ENCODE data around the gene TMEM89.
A peak's percentile ranks its signal among the peaks of the same experiment; 100 is the strongest.

TMEM89 gene

GRCh38 chr3:48639944-48640606, 18.5 kb upstream of the TMEM89 start:
- H3K4me1 ChIP-seq (ENCODE audit: control insufficient read depth in 1 of 2, insufficient read depth in 1 of 2, low read depth in 1 of 2, low read length in 1 of 2), result peaks cover 12 to 14% of the 10 kb centered on the region in 2 experiments
- no peak overlapping the region for H3K4me3 ChIP-seq (ENCODE audit: low read depth in 1 of 2, low read length in 1 of 2)
- no peaks in the 10 kb centered on the region for H3K27me3 ChIP-seq
- H3K9me3 ChIP-seq, result no peaks in the 10 kb centered on the region
- no peak overlapping the region for H3K27ac ChIP-seq
- no peak for TF ChIP-seq CTCF (IDR thresholded peaks at IDR 0.05)
- H3K36me3 ChIP-seq, result no peaks in the 10 kb centered on the region

GRCh38 chr3:48637305-48637704, 15.7 kb upstream of the TMEM89 start:
- no peak for TF ChIP-seq CTCF (IDR thresholded peaks at IDR 0.05)
- Histone ChIP-seq H3K4me1 (ENCODE audit: control insufficient read depth in 1 of 2, insufficient read depth in 1 of 2, low read depth in 1 of 2, low read length in 1 of 2) (peaks cover 33 to 36% of the 10 kb centered on the region in 2 experiments), H3K9me3 (no peaks in the 10 kb centered on the region), H3K27ac (no peak overlapping the region), H3K36me3 (peaks cover 13% of the 10 kb centered on the region), H3K4me3 (ENCODE audit: low read depth in 1 of 2, low read length in 1 of 2) (no peak overlapping the region), H3K27me3 (no peaks in the 10 kb centered on the region)

- Histone ChIP-seq H3K27me3 (no peaks in the 10 kb centered on the region), H3K4me1 (ENCODE audit: control insufficient read depth in 1 of 2, insufficient read depth in 1 of 2, low read depth in 1 of 2, low read length in 1 of 2) (peaks cover 33 to 36% of the 10 kb centered on the region in 2 experiments), H3K36me3 (peaks cover 24% of the 10 kb centered on the region), H3K9me3 (no peaks in the 10 kb centered on the region), H3K4me3 (ENCODE audit: low read depth in 1 of 2, low read length in 1 of 2) (peak overlapping the region; percentile 87 to 89), H3K27ac (peak overlapping the region; percentile 67)
- no peak for TF ChIP-seq CTCF (IDR thresholded peaks at IDR 0.05)
Observed at GRCh38 chr3:48636149-48636655, 14.6 kb upstream of the TMEM89 start.

- Histone ChIP-seq H3K9me3 (no peaks in the 10 kb centered on the region), H3K36me3 (peaks cover 32% of the 10 kb centered on the region), H3K27ac (peak within 1 kb of the TSS; percentile 67), H3K27me3 (no peaks in the 10 kb centered on the region), H3K4me3 (ENCODE audit: low read depth in 1 of 2, low read length in 1 of 2) (peak within 1 kb of the TSS; percentile 87 to 89), H3K4me1 (ENCODE audit: control insufficient read depth in 1 of 2, insufficient read depth in 1 of 2, low read depth in 1 of 2, low read length in 1 of 2) (peaks cover 33 to 36% of the 10 kb centered on the region in 2 experiments)
- peak; percentile 62 for TF ChIP-seq CTCF (IDR thresholded peaks at IDR 0.05)
Observed at GRCh38 chr3:48635222-48636021, 13.9 kb upstream of the TMEM89 start, which contains the start of gene SLC26A6. SLC26A6 (minus strand) TSS chr3:48635461; CDS start chr3:48635393, 68 bp downstream.

GRCh38 chr3:48634661-48635221, 13.2 kb upstream of the TMEM89 start:
- no peaks in the 10 kb centered on the region for H3K9me3 ChIP-seq
- H3K36me3 ChIP-seq, result peaks cover 38% of the 10 kb centered on the region
- H3K4me3 ChIP-seq (ENCODE audit: low read depth in 1 of 2, low read length in 1 of 2), result peak overlapping the region; percentile 87 to 89
- H3K4me1 ChIP-seq (ENCODE audit: control insufficient read depth in 1 of 2, insufficient read depth in 1 of 2, low read depth in 1 of 2, low read length in 1 of 2), result peaks cover 33 to 36% of the 10 kb centered on the region in 2 experiments
- H3K27me3 ChIP-seq, result no peaks in the 10 kb centered on the region
- peak overlapping the region; percentile 67 for H3K27ac ChIP-seq
- TF ChIP-seq CTCF (IDR thresholded peaks at IDR 0.05), result no peak

Data from neutrophil (primary cell).